HepG2 (cell line): ENCODE data around the gene SPAG8. TPM values are rescaled to one million over a fixed set of nuclear protein-coding genes. Genes with fewer than 3 reads are reported as not detected.

Experiments used
- ATAC-seq: fragments of 200-7000 bp; cut with Tn5 transposase; 3 replicates; pipeline ENCODE4 v1.9.1; 2020; ENCODE audit warnings: mild to moderate bottlenecking, moderate library complexity
- BruUV-seq: library from RNA; stranded (reverse); fragments of 400-500 nt; replicated peaks from 2 replicates; lab custom pipeline; 2021; lab: Mats Ljungman, UMichigan
- CTCF ChIA-PET: fragments of 300-600 bp; formaldehyde crosslinking; extraction: SDS; loops from one replicate; lab custom pipeline; 2021; ENCODE audit warnings: low total read pairs, inconsistent platforms, low intra/inter-chr PET ratio; lab: Yijun Ruan, JAX
- POLR2A ChIA-PET: fragments of 350-600 bp; sonication (Branson Sonifier 250); formaldehyde crosslinking; loops from one replicate; lab custom pipeline; 2020; ENCODE audit warnings: antibody characterized with exemption, inconsistent platforms; lab: Yijun Ruan, JAX
- DNase-seq: peaks from one replicate; pipeline ENCODE4 v3.0.0-alpha.2; 2015; ENCODE audit warnings: low spot score
- FAIRE-seq: peaks from 3 replicates; lab custom pipeline; 2011; peaks lifted over from hg19 to GRCh38; lab: Jason Lieb, UNC
- H2AFZ ChIP-seq: one replicate; pipeline ENCODE4 v1.6.1; 2011; ENCODE audit warnings: low read length, inconsistent platforms
- H3K27ac ChIP-seq: fragments of 300-600 bp; 3 replicates; pipeline ENCODE4 v1.8.0; 2011; ENCODE audit warnings: mixed run types, mild to moderate bottlenecking, mixed read lengths, low read length, inconsistent platforms; ENCODE audit not compliant: insufficient read depth; ENCODE audit errors: extremely low read length
- H3K27me3 ChIP-seq, 2 experiments: fragments of 200-600 bp in 1 of 2; 2 replicates in 1 of 2; 3 replicates in 1 of 2; pipeline versions ENCODE4 v1.6.0 to v1.8.0; 2011; ENCODE audit warnings: low read length in 2 of 2, mild to moderate bottlenecking in 2 of 2, moderate library complexity in 2 of 2, inconsistent platforms in 1 of 2; ENCODE audit not compliant: insufficient read depth in 2 of 2, control insufficient read depth in 1 of 2
- H3K36me3 ChIP-seq, 2 experiments: fragments of 200-600 bp in 1 of 2; replicated peaks in 1 of 2; 2 replicates in 1 of 2; 3 replicates in 1 of 2; pipeline versions ENCODE4 v1.5.1 to v1.8.0; 2011; ENCODE audit warnings: low read length in 2 of 2, inconsistent platforms in 1 of 2; ENCODE audit not compliant: insufficient read depth in 2 of 2, control insufficient read depth in 1 of 2
- H3K4me1 ChIP-seq: 2 replicates; pipeline ENCODE4 v1.5.1; 2012; ENCODE audit warnings: low read length, inconsistent platforms; ENCODE audit not compliant: insufficient read depth
- H3K4me2 ChIP-seq: 2 replicates; pipeline ENCODE4 v1.6.0; 2011; ENCODE audit warnings: low read depth, low read length, inconsistent platforms
- H3K4me3 ChIP-seq, 3 experiments: fragments of 200-600 bp in 1 of 3; sonication (generic), shearing (Covaris generic) in 1 of 3; replicated peaks in 1 of 3; 2 replicates each; pipeline ENCODE4 v1.5.1; 2011 to 2016; ENCODE audit warnings: low read length in 3 of 3, inconsistent platforms in 2 of 3, low read depth in 2 of 3, mild to moderate bottlenecking in 2 of 3, control low read depth in 1 of 3, mixed read lengths in 1 of 3; ENCODE audit not compliant: insufficient read depth in 1 of 3
- H3K79me2 ChIP-seq: one replicate; pipeline ENCODE4 v1.6.1; 2011; ENCODE audit warnings: low read length, inconsistent platforms; ENCODE audit not compliant: insufficient read depth
- H3K9ac ChIP-seq: 2 replicates; pipeline ENCODE4 v1.6.0; 2011; ENCODE audit warnings: mild to moderate bottlenecking, low read depth, low read length, inconsistent platforms; ENCODE audit not compliant: insufficient read depth
- H3K9me3 ChIP-seq: 2 replicates; pipeline ENCODE4 v1.5.1; 2012; ENCODE audit warnings: mild to moderate bottlenecking, low read length
- H4K20me1 ChIP-seq: 2 replicates; pipeline ENCODE4 v1.6.0; 2011; ENCODE audit warnings: inconsistent platforms, mild to moderate bottlenecking, low read length, moderate library complexity; ENCODE audit not compliant: insufficient read depth
- DZIP1 ChIP-seq: sonication (generic); formaldehyde crosslinking; IDR thresholded peaks from 2 replicates; pipeline ENCODE4 v1.5.0; 2020; ENCODE audit warnings: mild to moderate bottlenecking, missing genetic modification reagents
- GPN1 ChIP-seq: sonication (generic); formaldehyde crosslinking; IDR thresholded peaks from 2 replicates; pipeline ENCODE4 v1.5.1; 2020; ENCODE audit warnings: missing genetic modification reagents, borderline replicate concordance
- HDAC1 ChIP-seq: sonication (generic); formaldehyde crosslinking; IDR thresholded peaks from 2 replicates; pipeline ENCODE4 v1.5.1; 2020; ENCODE audit warnings: mild to moderate bottlenecking, missing genetic modification reagents
- MXI1 ChIP-seq: IDR thresholded peaks from 3 replicates; pipeline ENCODE4 v1.6.1; 2012; ENCODE audit warnings: low read depth, low read length, inconsistent platforms, borderline replicate concordance
- NCOA5 ChIP-seq: sonication (generic); formaldehyde crosslinking; IDR thresholded peaks from 2 replicates; pipeline ENCODE4 v1.4.0; 2020; ENCODE audit warnings: missing genetic modification reagents
- SUZ12 ChIP-seq: fragments of 150-350 bp; IDR thresholded peaks from 2 replicates; pipeline ENCODE4 v1.6.1; 2014; ENCODE audit warnings: low read depth, low read length
- TFE3 ChIP-seq: IDR thresholded peaks from 2 replicates; pipeline ENCODE4 v1.6.1; 2016
- ZNF318 ChIP-seq: sonication (generic); formaldehyde crosslinking; IDR thresholded peaks from 2 replicates; pipeline ENCODE4 v1.4.0; 2020; ENCODE audit warnings: mild to moderate bottlenecking, missing genetic modification reagents
- ZNF34 ChIP-seq: sonication (generic); formaldehyde crosslinking; IDR thresholded peaks from 2 replicates; pipeline ENCODE4 v1.4.0; 2020; ENCODE audit warnings: mild to moderate bottlenecking, missing genetic modification reagents, borderline replicate concordance
- ZNF768 ChIP-seq: sonication (generic); formaldehyde crosslinking; IDR thresholded peaks from 2 replicates; pipeline ENCODE4 v1.4.0; 2020; ENCODE audit warnings: missing genetic modification reagents
- WGBS: methylation state at CpG from one replicate; pipeline ENCODE4 v1.1.6; 2017; ENCODE audit warnings: low lambda C conversion rate; 5-methylcytosine and 5-hydroxymethylcytosine counted together
- in situ Hi-C: cut with HindIII; loops from 2 replicates; pipeline ENCODE4 v1.10.0; 2017; ENCODE audit warnings: low pct_unique_long_range_greater_than_20kb; ENCODE audit not compliant: extremely low pct_ligation_motif_present
- intact Hi-C: fragments of 100-400 bp; cut with micrococcal nuclease; formaldehyde crosslinking; loops from one replicate; pipeline ENCODE4 v1.10.0; 2022; ENCODE audit not compliant: unreplicated experiment
- polyA plus RNA-seq, 8 experiments: library from polyadenylated mRNA; depleted of rRNA in 3 of 8; stranded (reverse) in 7 of 8; unstranded in 1 of 8; fragments of >200 nt; fragmentation: Illumina TruSeq in 4 of 8; extraction: Trizol in 4 of 8; gene quantifications; 2 replicates each; pipeline versions ENCODE4 v1.2.1 to v1.2.3, GENCODE V29; 2011 to 2016; ENCODE audit warnings: low read depth in 4 of 8, missing spikeins in 1 of 8, mixed read lengths in 1 of 8; ENCODE audit not compliant: insufficient read depth in 1 of 8
- total RNA-seq, 5 experiments: library from RNA; depleted of rRNA; stranded (reverse); fragments of >200 nt; fragmentation: Illumina TruSeq; extraction: Trizol; gene quantifications; 2 replicates each; pipeline ENCODE4 v1.2.3, GENCODE V29; 2016; ENCODE audit warnings: low read depth in 1 of 5

Gene SPAG8
- total and polyA plus RNA-seq, 2 of the 13 experiments (the other 11 are each of a cell fraction or from before 2014, with no cell fraction given): 0.18 to 0.27 TPM

- in situ Hi-C loops (no loop called here), intact Hi-C loops (no loop called here)
- H3K4me3 ChIP-seq: no peak overlapping the region; a peak in 1 of 6 replicates
- peak overlapping the region; percentile 47 for H3K4me2 ChIP-seq
- H3K27ac ChIP-seq: peak overlapping the region; percentile 43
- ATAC-seq: peak; percentile 38
- no peak overlapping the region for H3K9ac ChIP-seq
- BruUV-seq: no TSS peak
- POLR2A ChIA-PET: interaction anchor here (2.3 kb wide), 1 partner anchor 20 kb away, joined by 9 read pairs; the partner anchor contains the start of gene HINT2
- no peaks in the 10 kb centered on the region for H4K20me1 ChIP-seq
- H2AFZ ChIP-seq: no peak overlapping the region
- no peaks in the 10 kb centered on the region; a peak in 1 of 5 replicates for H3K27me3 ChIP-seq
- 55% methylated on average over 12 of the region's 14 CpGs for WGBS
- H3K79me2 ChIP-seq: no peaks in the 10 kb centered on the region
- no peaks in the 10 kb centered on the region for H3K36me3 ChIP-seq
- DNase-seq: peak; percentile 37
- H3K4me1 ChIP-seq: peaks cover 60% of the 10 kb centered on the region
- CTCF ChIA-PET: no interaction called here
- H3K9me3 ChIP-seq: no peaks in the 10 kb centered on the region
- peak; percentile 57 for FAIRE-seq
- TF ChIP-seq ZNF34 (CRISPR knock-in tag) (no peak), TFE3 (peak; percentile 64; the same call in 1 of the 2 replicates), MXI1 (no peak), SUZ12 (no peak), ZNF768 (no peak), DZIP1 (CRISPR knock-in tag) (no peak), HDAC1 (peak; percentile 58; the same call in 1 of the 2 replicates), ZNF318 (no peak), NCOA5 (CRISPR knock-in tag) (no peak), GPN1 (CRISPR knock-in tag) (no peak)
Observed at GRCh38 chr9:35834260-35835215, 22.5 kb upstream of the SPAG8 start.
